K562 (cell line): ENCODE measurements around the gene INHBC. TPM values are rescaled to one million over a fixed set of nuclear protein-coding genes. Genes with fewer than 3 reads are reported as not detected.

Source experiments
- ATF3 ChIP-seq, 2 experiments: fragments of 450-650 bp in 1 of 2; sonication (generic) in 1 of 2; formaldehyde crosslinking in 1 of 2; IDR thresholded peaks in 1 of 2; conservative IDR thresholded peaks in 1 of 2; 2 replicates each; pipeline versions ENCODE4 v1.6.1 to v1.8.1; 2016 to 2023; ENCODE audit warnings: mild to moderate bottlenecking in 2 of 2, moderate library complexity in 2 of 2, inconsistent platforms in 1 of 2, missing genetic modification reagents in 1 of 2
- FOSL1 ChIP-seq: fragments of 200-800 bp; sonication (Bioruptor generic); conservative IDR thresholded peaks from 2 replicates; pipeline ENCODE4 v1.6.1; 2016; ENCODE audit warnings: missing genetic modification characterization, missing compliant biosample characterization
- GATAD2B ChIP-seq: fragments of 450-650 bp; IDR thresholded peaks from 2 replicates; pipeline ENCODE4 v1.6.1; 2017; ENCODE audit warnings: mild to moderate bottlenecking, borderline replicate concordance
- GTF2A2 ChIP-seq: IDR thresholded peaks from 2 replicates; pipeline ENCODE4 v1.6.1; 2016; ENCODE audit warnings: mild to moderate bottlenecking, missing genetic modification characterization, missing compliant biosample characterization
- HSF4 ChIP-seq: fragments of 250-450 bp; sonication (Bioruptor Pico); IDR thresholded peaks from 2 replicates; pipeline ENCODE4 v2.1.2; 2022; ENCODE audit warnings: mild to moderate bottlenecking, moderate library complexity, borderline replicate concordance
- MTA1 ChIP-seq: fragments of 450-650 bp; IDR thresholded peaks from 2 replicates; pipeline ENCODE4 v1.6.1; 2017; ENCODE audit warnings: borderline replicate concordance
- PHF8 ChIP-seq: fragments of 200-600 bp; sonication (generic); IDR thresholded peaks from 2 replicates; pipeline ENCODE4 v1.6.1; 2012; ENCODE audit warnings: mixed run types, mild to moderate bottlenecking, inconsistent platforms, low read length, moderate library complexity, borderline replicate concordance
- POLR2AphosphoS2 ChIP-seq: IDR thresholded peaks from 2 replicates; pipeline ENCODE4 v1.6.1; 2012; ENCODE audit warnings: low read length, improper control_type of control experiment
- PTRF ChIP-seq: fragments of 450-650 bp; IDR thresholded peaks from 2 replicates; pipeline ENCODE4 v1.6.1; 2016; ENCODE audit warnings: mild to moderate bottlenecking, missing genetic modification characterization, missing compliant biosample characterization
- SMAD1 ChIP-seq: fragments of 150-350 bp; IDR thresholded peaks from 2 replicates; pipeline ENCODE4 v1.6.1; 2014; ENCODE audit warnings: low read length, low read depth; ENCODE audit not compliant: partially characterized antibody
- SMARCE1 ChIP-seq: fragments of 450-650 bp; IDR thresholded peaks from 2 replicates; pipeline ENCODE4 v1.7.1; 2016; ENCODE audit warnings: mild to moderate bottlenecking
- SNAPC5 ChIP-seq: fragments of 250-450 bp; sonication (Bioruptor Pico); IDR thresholded peaks from 2 replicates; pipeline ENCODE4 v1.8.0; 2021; ENCODE audit warnings: moderate library complexity, mild to moderate bottlenecking, inconsistent platforms
- SREBF2 ChIP-seq: sonication (generic); formaldehyde crosslinking; IDR thresholded peaks from 2 replicates; pipeline ENCODE4 v1.4.0; 2020; ENCODE audit warnings: mild to moderate bottlenecking, missing genetic modification reagents
- TAF7 ChIP-seq: fragments of 450-650 bp; IDR thresholded peaks from 2 replicates; pipeline ENCODE4 v1.6.1; 2016; ENCODE audit warnings: missing genetic modification characterization, missing compliant biosample characterization
- TCF15 ChIP-seq: fragments of 250-450 bp; sonication (Bioruptor Pico); IDR thresholded peaks from 2 replicates; pipeline ENCODE4 v1.8.0; 2022; ENCODE audit warnings: moderate library complexity, mild to moderate bottlenecking, inconsistent platforms
- THAP7 ChIP-seq: fragments of 250-450 bp; sonication (Bioruptor Pico); IDR thresholded peaks from 2 replicates; pipeline ENCODE4 v1.5.0; 2021
- ZBTB43 ChIP-seq: sonication (generic); formaldehyde crosslinking; IDR thresholded peaks from 2 replicates; pipeline ENCODE4 v1.8.0; 2023; ENCODE audit warnings: mild to moderate bottlenecking, missing genetic modification reagents
- ZHX1 ChIP-seq: fragments of 150-350 bp; conservative IDR thresholded peaks from 2 replicates; pipeline ENCODE4 v1.6.1; 2014; ENCODE audit warnings: low read length
- ZNF282 ChIP-seq: sonication (generic); formaldehyde crosslinking; IDR thresholded peaks from 2 replicates; pipeline ENCODE4 v1.8.1; 2023; ENCODE audit warnings: missing genetic modification reagents
- ZNF507 ChIP-seq: conservative IDR thresholded peaks from 2 replicates; pipeline ENCODE4 v1.6.1; 2017; ENCODE audit warnings: missing genetic modification characterization, missing compliant biosample characterization
- ZNF57 ChIP-seq: fragments of 450-650 bp; formaldehyde crosslinking; IDR thresholded peaks from 2 replicates; pipeline ENCODE4 v1.4.0; 2020; ENCODE audit warnings: mild to moderate bottlenecking, moderate library complexity
- polyA plus RNA-seq, 8 experiments: library from polyadenylated mRNA; depleted of rRNA in 4 of 8; stranded (reverse) in 5 of 8; unstranded in 3 of 8; fragments of >200 nt; fragmentation: Nextera tagmentation in 2 of 8; fragmentation: Illumina TruSeq in 1 of 8; extraction: Ambion mirVana in 2 of 8; extraction: Trizol in 1 of 8; gene quantifications; 2 replicates each; pipeline versions ENCODE4 v1.2.1 to v1.2.3, GENCODE V29; 2011 to 2014; ENCODE audit warnings: inconsistent platforms in 1 of 8, missing spikeins in 1 of 8
- total RNA-seq, 7 experiments: library from RNA; depleted of rRNA in 6 of 7; stranded (reverse); fragments of >200 nt in 6 of 7; fragmentation: Illumina TruSeq in 2 of 7; extraction: Trizol in 2 of 7; gene quantifications; 2 replicates each; pipeline versions ENCODE4 v1.2.1 to v1.2.3, GENCODE V29; 2011 to 2021; ENCODE audit warnings: low replicate concordance in 1 of 7

Gene INHBC
- total and polyA plus RNA-seq, 9 of the 15 experiments (the other 6 are each of a cell fraction or from before 2014, with no cell fraction given) = 0.07 to 0.24 (median 0.15) TPM; not detected in 4

- TF ChIP-seq ATF3 (IDR thresholded peaks at IDR 0.05) (peak; percentile 44; the same call in 1 of the 2 replicates), ATF3 (CRISPR knock-in tag; conservative IDR thresholded peaks at IDR 0.05) (no peak), ZNF57 (no peak), ZHX1 (no peak), POLR2AphosphoS2 (no peak), GTF2A2 (tag) (no peak), PTRF (tag) (no peak), SMAD1 (no peak), SMARCE1 (0 out of 2 replicates have a peak, but pooled peaks have one; percentile 28), MTA1 (no peak), SNAPC5 (CRISPR knock-in tag) (no peak), HSF4 (CRISPR knock-in tag) (no peak), TCF15 (no peak), ZNF282 (CRISPR knock-in tag) (no peak), ZNF507 (tag) (no peak), GATAD2B (no peak), TAF7 (tag) (no peak), ZBTB43 (CRISPR knock-in tag) (no peak), SREBF2 (no peak), PHF8 (peak; percentile 24; the same call in 1 of the 2 replicates), FOSL1 (peak; percentile 73), THAP7 (CRISPR knock-in tag) (no peak)
Observed at GRCh38 chr12:57477710-57478681, 43.4 kb downstream of the INHBC start (continued).
